DMS153 treated with DMSO at 0.1 percent for 48 hours (cell line): ENCODE results near the gene DIAPH1.

Source experiments
- DNase-seq: peaks from one replicate; lab custom pipeline; 2025; ENCODE audit not compliant: unreplicated experiment; lab: John Stamatoyannopoulos, UW

DIAPH1 gene

DNA sequence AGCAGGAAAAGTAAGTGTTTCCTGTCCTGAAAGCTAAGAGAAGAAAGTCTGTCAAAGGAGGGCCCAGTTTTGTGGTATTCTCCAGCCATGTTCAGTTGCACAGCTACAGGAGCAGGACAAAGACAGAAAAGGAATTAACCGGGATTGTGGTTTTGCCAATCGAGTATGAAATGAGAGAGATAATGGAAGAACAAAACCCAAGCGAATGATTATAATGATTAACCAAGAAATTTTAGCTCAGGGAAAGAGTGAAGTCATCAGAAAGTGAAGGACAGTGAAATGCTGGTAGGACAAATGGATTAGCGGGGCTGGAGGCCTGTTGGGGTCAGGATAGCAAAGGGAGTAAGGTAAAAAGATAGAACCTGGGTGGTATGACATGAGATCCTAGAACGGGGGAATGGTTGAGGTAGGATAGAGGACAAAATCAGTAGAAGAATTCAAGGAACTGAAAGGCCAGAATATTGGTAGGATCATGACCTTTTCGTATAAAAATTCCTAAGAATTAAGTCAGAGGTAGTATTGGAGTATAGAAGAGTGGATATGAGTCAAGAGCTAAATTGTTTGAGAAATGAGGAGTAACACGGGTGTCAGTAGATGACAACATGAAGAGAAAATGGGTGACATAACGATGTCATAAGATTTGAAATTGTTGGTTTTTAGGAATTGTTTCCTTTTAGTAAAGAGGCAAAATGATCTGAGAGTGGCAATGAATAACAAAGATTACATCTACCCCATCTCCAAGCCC, 52.8 kb downstream of the DIAPH1 start:
- no peak for DNase-seq

- peak; percentile 4 for DNase-seq
Measured at GRCh38 chr5:141564216-141564692, 54.5 kb downstream of the DIAPH1 start.

DNA sequence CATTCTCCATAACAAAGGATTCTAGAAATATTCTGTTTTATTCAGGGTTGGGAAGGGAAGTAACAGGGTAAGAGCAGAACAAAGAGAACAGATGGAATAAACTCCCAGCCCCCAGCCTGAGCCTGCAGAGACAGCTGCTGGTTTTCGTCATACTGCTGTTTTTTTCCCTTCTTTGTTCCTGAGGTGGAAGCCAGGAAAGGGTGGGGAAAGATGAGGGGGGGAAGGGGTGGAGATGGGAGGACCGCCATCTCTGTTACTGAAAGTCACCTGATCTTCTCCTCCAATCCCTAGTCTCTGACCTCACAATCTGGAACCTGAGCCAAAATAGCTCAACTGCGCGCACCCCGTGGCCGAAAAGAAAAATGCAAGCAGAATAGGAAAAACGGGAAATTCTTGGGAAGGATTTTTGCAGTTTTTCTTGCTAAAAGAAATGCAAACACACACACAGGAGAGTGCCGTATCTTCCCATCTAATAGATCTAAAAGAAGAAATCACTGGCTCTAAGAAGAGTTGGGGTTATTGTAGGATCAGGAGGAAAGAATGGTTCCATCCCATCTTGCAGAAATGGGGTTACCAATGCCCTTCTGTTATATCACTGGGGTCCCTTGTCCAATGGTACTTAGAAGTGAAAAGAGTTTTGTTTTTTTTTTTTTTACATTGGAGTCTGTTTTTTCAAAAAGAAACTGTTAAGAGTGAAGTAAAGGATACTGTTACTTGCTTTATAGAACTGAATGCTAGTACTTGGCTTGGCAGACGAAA, 57.9 kb downstream of the DIAPH1 start:
- peak; percentile 63 for DNase-seq

GRCh38 chr5:141560151-141560550, 58.6 kb downstream of the DIAPH1 start:
- DNase-seq: peak; percentile 21

- DNase-seq: no peak
Measured at GRCh38 chr5:141559461-141559860, 59.3 kb downstream of the DIAPH1 start.

DNA sequence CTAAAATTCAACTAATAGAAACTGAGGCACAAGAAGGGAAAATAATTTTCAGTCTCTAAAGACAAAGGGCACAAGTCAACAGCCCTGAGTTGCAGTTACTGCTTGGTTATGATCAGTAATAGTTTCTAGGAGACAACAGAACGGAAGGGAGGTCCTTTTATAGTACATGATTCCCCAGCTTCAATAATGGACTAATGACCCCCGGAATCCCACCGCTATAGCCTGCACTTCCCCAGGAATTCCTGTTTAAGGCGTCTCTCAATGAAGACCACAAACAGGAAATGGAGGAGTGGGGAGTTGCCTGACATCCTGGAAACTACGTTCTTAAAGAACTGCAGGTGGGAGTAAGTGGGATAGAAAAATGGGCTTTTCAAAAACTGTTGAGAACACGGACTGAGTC, 60.6 kb downstream of the DIAPH1 start:
- no peak for DNase-seq

DNA sequence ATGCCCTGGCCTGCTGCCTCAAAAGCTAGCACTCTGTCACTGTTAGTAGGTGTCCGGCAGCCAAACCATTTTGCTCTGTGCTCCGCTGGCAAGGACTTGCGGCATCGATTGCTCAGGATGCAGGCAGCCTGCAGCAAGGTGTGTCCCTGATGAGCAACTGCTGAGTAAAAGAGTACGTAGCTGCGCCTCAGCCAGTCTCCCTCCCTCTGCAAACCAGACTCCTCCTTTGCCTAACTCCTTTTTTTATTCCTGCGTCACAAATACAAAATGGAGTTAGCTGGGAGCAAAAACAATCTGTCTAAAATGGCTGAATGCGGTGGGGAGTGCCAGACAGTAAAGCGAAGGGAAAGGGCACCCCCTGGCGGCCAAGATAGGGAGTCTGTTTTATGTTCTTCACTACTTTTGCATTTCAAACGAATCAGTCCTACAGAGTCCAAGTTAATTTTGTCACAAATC, 61.1 kb downstream of the DIAPH1 start:
- peak; percentile 0 for DNase-seq

DNA sequence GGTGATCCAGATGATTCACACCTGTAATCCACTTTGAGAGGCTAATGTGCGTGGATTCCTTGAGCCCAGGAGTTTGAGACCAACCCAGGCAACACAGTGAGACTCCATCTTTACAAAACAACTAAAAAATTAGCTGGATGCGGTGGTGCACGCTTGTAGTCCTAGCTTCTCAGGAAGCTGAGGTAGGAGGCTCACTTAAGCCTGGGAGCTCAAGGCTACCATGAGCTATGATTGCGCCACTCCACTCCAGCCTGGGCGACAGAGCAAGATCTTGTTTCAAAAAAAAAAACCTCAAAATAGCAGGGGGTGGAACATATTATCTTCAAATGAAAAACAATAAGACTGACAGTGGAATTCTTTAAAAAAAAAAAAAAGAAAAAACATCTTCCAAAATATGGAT, 70.9 kb downstream of the DIAPH1 start:
- DNase-seq: no peak

- no peak for DNase-seq
Measured at GRCh38 chr5:141547488-141547887, 71.3 kb downstream of the DIAPH1 start.

- no peak for DNase-seq
Measured at GRCh38 chr5:141543053-141543452, 75.7 kb downstream of the DIAPH1 start.

GRCh38 chr5:141534492-141535213, 84.1 kb downstream of the DIAPH1 start:
- DNase-seq: no peak

DNA sequence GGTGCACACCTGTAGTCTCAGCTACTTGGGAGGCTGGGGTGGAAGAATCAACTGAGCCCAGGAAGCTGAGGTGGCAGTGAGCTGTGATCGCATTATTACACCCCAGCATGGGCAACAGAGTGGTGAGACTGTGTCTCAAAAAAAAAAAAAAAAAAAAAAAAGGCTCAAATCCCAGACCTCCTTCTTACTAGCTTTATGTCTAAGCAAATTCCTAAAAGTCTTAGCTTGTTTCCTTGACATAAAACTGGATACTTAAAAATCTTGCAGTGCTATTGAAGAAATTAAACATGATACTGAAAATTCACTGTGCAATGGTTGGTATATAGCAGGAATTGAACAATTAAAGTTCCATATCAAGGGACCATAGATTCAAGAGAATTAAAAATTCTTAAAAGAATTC, 84.9 kb downstream of the DIAPH1 start:
- no peak for DNase-seq

DNA sequence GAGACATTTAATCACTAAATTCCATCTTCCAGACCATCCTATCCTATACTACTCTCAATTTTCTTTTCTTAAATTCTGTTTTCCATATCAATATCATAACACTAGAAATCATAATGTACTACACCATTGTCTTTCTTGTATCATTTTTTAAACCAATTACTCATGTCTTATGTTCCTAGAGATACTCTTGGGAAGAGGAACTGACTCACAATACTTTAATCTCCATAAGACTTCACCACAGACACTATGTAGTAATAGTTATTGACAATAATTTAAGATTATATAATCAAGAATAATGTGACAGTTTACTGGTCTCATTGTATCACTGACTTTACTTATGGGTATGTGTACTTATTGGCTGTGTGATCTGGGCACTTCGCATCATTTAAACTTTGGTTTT, 86.1 kb downstream of the DIAPH1 start:
- no peak for DNase-seq

DNA sequence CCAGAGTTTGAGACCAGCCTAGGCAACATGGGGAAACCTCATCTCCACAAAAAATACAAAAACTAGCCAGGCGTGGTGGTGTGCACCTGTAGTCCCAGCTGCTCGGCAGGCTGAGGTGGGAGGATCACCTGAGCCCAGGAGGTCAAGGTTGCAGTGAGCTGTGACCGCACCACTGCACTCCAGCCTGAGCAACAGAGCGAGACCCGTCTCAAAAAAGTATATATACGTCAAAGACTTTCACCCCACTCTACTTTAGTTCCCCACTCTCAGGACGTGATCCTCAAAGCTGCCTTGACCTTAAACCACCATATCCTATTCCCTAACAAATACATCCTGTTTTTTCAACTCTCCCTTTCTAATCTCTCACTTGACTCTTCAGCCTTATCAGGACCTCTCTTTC, 88.9 kb downstream of the DIAPH1 start:
- no peak for DNase-seq

DNA sequence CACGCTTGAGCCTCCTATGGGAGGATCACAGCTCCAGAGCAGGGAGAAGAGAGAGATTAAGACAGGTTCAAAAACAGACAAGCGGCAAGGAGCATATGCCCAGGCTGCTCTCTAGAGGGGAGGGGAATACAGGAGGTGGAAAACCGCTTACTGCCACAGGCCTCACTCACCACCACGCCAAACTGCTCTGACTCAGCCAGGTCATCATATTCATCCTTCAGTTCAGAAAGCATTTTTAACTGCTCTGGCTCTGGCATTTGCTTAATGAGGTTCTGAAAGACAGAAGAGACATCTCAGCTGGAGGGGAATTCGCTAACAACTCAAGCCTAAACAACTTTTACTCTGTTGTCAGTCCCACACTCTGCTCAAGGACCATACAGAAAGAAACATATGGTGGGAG, 89.8 kb downstream of the DIAPH1 start:
- DNase-seq: no peak

DNA sequence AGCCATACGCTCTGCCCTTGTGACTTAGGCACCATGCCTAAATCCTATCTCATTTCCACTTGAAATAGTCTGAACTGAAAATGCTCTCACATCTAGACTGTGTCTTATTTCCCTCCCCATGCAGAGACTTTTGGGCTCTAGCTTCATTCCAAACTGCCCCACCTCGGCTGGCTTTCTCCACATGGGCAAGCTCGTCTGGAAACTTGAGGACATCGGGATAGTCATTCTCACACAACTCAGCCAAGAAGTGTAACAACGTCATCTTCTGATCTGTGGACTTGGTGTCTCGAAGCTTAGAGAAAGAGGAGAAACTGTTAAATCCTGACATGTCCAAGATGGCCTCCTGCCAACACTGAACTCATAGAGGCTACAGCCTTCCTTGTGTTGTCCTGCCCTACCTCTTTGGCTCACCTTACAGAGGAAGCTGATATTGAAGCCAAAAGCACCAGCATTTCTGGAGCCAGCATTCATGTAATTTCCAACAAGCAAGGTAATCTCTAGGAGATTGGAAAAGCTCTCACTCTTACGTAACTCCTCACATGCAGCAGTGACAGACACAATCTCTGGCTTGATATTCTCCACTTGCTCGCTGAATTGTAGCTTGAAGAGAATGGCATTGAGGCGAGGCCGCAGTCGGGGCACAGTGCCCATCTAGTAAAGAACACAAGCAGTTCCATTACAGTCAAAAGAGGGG, 90.4 kb downstream of the DIAPH1 start:
- no peak for DNase-seq

GRCh38 chr5:141527426-141527825, 91.4 kb downstream of the DIAPH1 start:
- DNase-seq: no peak

- no peak for DNase-seq
Measured at GRCh38 chr5:141525653-141526052, 93.1 kb downstream of the DIAPH1 start.

GRCh38 chr5:141524604-141525597, 93.9 kb downstream of the DIAPH1 start:
- peak; percentile 42 for DNase-seq

GRCh38 chr5:141523991-141524390, 94.8 kb downstream of the DIAPH1 start:
- DNase-seq: no peak
